Hepatocyte (in vitro differentiated cells): ENCODE data around the gene NDUFB11.

Experiments used
- CTCF ChIP-seq: fragments of 200-600 bp; sonication (generic); IDR thresholded peaks from 2 replicates; pipeline ENCODE4 v1.5.1; 2016; ENCODE audit warnings: antibody characterized with exemption, mild to moderate bottlenecking; ENCODE audit not compliant: poor library complexity
- EZH2 ChIP-seq: fragments of 200-600 bp; sonication (generic); IDR thresholded peaks from 2 replicates; pipeline ENCODE4 v1.6.1; 2016; ENCODE audit warnings: antibody characterized with exemption, mild to moderate bottlenecking, borderline replicate concordance

GRCh38 chrX:47179221-47179927 is 34.9 kb upstream of the NDUFB11 start:
- no peak for TF ChIP-seq CTCF
- no peak for TF ChIP-seq EZH2
